Measurements from ENCODE around the gene PIK3R5.

GRCh38 chr17:9002606-9003354, 37.3 kb upstream of the PIK3R5 start:
- TF ChIP-seq, protein P1, sequence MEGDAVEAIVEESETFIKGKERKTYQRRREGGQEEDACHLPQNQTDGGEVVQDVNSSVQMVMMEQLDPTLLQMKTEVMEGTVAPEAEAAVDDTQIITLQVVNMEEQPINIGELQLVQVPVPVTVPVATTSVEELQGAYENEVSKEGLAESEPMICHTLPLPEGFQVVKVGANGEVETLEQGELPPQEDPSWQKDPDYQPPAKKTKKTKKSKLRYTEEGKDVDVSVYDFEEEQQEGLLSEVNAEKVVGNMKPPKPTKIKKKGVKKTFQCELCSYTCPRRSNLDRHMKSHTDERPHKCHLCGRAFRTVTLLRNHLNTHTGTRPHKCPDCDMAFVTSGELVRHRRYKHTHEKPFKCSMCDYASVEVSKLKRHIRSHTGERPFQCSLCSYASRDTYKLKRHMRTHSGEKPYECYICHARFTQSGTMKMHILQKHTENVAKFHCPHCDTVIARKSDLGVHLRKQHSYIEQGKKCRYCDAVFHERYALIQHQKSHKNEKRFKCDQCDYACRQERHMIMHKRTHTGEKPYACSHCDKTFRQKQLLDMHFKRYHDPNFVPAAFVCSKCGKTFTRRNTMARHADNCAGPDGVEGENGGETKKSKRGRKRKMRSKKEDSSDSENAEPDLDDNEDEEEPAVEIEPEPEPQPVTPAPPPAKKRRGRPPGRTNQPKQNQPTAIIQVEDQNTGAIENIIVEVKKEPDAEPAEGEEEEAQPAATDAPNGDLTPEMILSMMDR (IDR thresholded peaks at IDR 0.05; ENCODE audit: borderline replicate concordance, extremely low read depth, low read length, poor library complexity, severe bottlenecking): no peak
- TF ChIP-seq EZH2 (IDR thresholded peaks at IDR 0.05; ENCODE audit: borderline replicate concordance, low read depth, low read length, severe bottlenecking): no peak

Measured in DND-41 (cell line).